GM18502 (cell line): ENCODE results near the gene RALGPS2.

ENCODE experiments used
- ATAC-seq: cut with Tn5 transposase; IDR thresholded peaks from one replicate; pipeline ENCODE4 v1.9.1; 2021; ENCODE audit warnings: mild to moderate bottlenecking; ENCODE audit not compliant: unreplicated experiment, poor library complexity

RALGPS2 gene

DNA sequence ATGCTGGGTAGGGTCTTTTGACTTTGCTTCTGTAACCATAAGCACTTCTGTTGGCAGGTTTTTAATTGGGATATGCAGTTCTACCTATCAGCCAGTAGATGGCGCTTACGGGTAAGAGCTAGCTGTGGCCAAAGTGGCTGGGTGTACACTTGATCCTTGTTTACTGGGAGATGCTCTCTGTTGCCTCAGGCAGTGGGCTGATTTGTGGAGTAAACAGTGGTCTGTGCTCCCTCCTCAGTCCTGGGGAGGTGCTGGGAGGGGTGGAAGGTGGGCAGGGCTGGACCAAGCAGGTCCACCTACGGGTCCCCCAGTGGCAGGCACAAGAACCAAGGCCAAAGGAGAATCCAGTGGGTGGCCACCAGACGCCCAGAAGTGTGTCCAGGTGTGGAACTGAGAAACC lies 43.4 kb downstream of the RALGPS2 start:
- peak; percentile 69 for ATAC-seq

DNA sequence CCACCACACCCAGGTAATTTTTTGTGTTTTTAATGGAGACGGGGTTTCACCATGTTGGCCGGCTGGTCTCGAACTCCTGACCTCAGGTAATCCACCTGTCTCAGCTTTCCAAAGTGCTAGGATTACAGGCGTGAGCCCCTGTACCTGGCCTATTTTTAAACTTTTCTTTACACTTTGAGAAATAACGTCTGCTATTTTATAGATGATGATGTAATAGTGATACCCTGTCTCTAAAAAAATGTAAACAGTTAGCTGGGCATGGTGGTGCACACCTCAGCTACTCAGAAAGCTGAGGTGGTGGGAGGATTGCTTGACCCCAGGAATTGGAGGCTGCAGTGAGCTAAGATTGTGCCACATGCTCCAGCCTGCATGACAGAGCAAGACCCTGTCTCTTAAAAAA lies 47.9 kb downstream of the RALGPS2 start:
- no peak for ATAC-seq

DNA sequence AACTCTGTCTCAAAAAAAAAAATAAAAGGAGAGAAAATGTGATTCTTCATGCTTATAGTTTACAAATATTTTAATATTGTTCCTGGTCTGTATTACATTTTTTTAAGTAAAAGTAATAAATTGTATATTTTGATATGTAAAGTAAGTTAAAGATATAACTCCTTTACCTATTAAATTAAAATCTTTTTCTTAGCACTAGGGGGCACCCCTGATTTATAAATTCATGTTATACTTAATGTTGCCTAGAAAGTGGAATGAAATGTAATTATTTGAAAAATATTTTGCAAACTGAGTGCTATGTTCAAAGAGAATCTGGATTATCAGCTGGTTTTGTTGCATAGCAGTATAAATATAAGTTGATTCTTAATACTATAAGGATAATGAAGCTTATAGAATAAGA lies 49.2 kb downstream of the RALGPS2 start:
- no peak for ATAC-seq

DNA sequence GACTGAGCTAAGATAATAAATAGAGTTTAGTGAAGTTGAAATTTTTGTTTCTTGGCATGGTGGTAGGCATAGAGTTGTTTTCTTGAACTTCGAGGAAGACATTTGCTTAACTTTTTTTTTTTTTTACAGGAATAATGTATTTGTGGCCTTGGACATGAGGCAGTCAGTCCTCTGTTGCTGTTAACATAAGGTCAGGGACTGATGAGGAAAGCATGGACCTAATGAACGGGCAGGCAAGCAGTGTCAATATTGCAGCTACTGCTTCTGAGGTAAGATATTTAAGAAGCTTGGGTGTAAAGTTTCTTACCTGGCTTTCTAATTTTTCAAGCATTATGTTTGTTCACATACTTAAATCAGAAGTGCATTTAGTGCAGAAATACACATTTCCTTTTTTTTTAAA lies 51.5 kb downstream of the RALGPS2 start:
- no peak for ATAC-seq

DNA sequence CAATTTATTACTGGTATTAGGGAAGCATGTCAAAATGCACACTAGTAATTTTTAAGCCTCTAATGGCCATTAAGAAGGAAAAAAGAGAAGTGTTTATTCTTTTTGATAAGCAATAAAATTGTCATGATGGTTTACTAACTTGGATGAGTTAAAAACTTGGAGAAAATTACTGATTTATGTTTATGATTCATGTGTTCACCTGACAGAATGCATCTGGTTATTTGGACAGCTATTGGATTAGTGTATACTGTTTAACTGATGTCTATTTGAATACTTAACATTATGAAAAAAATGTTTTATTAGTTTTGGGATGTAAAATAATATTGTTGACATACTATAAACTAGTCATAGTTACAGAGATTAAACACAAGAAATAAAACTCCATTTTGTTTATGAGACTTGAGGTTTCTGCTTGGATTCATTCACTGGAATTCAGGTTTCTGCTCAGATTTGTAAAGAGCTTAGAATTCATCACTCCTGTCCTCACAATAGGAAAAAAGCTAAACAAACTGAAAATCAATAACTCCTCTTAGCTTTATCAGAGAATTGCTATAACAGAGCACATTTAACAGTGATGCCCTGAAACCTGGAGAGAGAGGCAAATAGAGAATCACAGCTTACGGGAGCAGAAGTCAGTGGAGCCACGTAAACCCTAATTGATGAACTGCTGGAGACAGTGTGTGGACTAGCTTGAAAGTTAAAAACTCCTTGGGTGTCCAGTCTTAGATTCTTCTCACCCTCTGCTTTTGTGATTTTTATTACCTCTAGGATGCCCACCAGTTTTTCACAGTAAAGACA lies 56.7 kb downstream of the RALGPS2 start:
- no peak for ATAC-seq

DNA sequence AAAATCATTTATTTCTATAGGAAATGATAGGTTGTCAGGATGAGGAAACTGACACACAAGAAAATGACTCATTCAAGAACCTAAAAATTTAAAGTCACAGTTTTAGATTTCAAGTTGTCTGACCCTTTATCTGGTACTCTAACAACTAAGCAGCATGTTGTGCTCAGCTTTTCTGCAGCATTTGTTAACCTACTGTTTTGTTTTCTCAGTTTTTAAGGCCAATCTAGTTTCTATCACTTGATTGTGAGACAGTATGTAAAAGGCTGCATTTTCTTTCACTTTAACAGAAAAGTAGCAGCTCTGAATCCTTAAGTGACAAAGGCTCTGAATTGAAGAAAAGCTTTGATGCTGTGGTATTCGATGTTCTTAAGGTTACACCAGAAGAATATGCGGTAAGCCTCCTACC lies 59.1 kb downstream of the RALGPS2 start:
- no peak for ATAC-seq

DNA sequence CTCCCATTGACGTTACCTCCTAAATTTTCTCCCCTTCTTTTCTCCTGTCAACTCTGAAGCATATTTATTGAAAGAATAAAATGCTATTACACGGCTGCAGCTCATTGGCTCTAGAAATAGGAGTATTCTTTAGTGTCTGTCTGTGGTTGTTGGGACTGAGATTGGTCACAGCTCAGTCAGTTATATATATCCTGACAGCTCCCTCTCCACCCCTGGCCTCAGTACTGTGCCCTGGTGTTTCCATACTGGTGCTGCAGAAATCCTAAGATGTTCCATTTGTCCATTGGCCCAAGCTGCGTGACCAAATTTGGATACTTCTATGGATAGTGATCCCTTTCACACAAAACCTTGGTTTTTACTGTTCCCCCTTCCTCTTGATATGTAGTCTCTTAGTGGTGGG lies 67.3 kb downstream of the RALGPS2 start:
- ATAC-seq: no peak

DNA sequence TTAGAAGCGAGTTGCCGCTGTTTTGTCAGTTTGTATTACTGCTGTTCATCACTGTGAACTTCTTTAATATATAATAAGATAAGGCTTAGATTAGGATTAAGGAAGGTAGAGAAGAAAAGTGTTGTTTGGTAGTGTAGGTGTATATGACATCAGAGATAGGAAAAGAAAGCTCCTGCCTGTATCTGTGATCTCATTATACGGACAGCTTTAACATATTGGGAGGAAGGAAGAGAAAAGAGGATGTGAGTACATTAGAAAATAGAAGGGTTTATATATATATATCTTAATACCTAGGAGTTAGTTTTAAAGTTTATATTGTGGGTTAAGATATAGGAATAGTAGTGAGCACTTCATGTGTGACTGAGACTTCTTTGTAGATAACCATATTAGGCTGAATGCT lies 71.0 kb downstream of the RALGPS2 start:
- no peak for ATAC-seq

DNA sequence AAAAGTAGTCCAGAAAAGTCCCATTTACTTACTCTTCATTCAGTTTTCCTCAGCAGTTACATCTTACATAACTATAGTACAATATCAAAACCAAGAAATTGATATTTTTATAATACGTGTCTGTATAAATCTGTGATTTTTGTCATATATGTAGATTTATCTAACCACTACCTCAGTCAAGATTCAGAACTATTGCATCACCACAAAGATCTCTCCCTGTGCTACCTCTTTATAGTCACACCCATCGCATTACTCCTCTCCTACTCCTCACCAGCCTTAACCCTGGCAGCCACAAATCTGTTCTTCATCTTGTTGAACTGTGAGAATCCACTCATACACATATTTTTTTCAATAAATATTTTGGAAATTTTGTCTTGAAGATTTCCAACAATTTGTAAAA lies 72.5 kb downstream of the RALGPS2 start:
- no peak for ATAC-seq

DNA sequence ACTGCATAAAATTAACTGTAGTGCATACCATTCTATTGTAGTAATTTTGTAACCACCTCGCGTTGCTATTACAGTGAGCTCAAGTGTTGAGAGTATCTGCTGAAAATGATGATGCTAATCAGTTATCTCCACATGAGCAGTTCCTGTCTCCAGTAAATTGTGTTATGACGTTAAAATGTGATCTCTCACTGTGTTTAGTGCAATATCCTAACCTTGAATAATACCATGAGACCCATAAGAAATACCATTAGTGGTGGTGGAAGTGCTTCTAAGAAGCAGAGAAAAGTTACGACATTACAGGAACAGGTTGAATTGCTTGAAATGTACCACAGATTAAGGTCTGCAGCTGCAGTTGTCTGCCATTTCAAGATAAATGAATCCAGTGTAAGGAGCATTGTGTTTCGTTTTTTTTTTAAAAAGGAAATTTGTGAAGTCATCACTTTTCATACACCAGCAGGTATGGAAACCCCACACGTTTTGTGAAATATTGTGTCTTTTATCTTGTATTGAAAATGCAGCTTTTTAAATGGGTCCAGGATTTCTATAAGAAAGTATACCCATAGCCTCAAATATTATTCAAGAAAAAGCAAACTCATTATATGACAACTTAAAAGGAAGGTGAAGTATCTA lies 73.3 kb downstream of the RALGPS2 start:
- ATAC-seq: no peak

DNA sequence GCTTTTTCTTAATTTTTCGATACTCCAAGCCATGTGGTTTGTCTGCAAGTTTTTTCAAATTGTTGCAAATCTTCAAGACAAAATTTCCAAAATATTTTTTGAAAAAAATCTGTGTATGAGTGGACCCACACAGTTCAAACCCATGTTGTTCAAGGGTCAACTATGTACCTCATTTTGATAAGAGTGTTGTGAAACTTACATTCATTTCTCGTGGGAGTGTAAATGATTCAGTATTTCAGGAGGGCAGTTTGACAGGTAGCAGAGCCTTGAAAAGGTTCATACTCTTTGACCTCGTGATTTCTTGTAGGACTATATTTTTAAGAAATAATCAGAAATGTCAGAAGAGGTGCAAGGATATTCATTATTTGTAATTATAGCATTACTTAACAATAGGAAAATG lies 77.8 kb downstream of the RALGPS2 start:
- ATAC-seq: no peak

DNA sequence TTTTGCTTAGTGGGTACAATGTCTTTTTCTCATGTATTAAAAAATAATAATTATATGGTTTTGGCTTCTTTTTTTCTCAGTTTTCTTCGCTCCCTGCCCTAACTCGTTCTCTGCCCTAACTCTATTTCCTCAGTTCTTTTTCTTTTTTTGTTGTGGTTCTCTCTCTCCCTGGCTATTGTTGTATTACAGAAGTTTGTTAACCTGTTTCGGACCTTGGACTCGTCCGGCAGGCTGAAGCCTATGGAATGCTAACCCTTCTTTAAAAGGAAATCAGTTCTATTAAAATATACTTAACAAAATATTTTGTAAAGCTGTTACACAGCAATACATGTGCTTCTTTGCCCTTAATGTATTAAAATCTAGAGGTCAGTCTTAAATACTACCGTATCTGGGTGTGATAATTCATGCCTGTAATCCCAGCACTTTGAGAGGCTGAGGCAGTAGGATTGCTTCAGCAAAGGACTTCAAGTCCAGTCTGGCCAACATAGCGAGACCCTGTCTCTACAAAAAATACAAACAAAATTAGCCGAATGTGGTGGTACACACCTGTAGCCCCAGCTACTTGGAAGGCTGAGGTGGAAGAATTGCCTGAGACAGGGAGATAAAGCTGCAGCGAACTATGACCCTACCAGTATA lies 81.7 kb downstream of the RALGPS2 start:
- no peak for ATAC-seq

DNA sequence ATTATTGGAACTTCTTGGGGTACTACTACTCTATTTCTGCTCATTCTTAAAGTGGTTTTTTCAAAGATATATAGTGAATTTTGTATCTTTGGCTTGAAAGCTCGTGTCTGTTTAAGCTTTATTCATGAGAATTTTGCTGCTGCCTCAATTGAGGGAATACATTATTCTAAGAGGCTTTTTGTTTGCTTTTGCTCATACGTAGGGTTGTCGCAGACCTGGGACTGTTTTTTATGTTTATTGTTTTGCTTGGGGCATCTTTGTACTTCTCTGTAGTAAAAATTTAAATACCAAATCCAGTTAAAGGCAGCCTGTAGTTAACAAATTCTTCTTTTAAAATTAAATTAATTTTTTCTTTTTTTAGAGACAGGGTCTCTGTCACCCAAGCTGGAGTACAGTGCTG lies 83.5 kb downstream of the RALGPS2 start:
- no peak for ATAC-seq

DNA sequence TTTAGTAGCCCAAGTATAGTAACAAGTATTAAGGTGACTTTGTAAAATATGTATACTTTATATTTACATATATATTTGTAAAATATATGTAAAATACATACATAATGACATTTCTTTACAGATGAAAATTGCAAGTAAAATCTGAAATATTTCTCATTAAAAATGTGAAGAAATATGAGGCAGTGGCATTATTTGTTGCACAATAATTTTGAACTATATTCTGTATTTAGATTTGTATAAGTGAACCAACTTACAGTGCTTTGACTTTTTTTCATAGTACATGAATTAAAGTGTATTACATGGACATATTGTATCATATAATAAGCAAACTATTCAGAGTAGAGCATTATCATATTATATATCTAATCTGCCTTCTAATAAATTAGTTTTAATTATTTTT lies 85.5 kb downstream of the RALGPS2 start:
- no peak for ATAC-seq

DNA sequence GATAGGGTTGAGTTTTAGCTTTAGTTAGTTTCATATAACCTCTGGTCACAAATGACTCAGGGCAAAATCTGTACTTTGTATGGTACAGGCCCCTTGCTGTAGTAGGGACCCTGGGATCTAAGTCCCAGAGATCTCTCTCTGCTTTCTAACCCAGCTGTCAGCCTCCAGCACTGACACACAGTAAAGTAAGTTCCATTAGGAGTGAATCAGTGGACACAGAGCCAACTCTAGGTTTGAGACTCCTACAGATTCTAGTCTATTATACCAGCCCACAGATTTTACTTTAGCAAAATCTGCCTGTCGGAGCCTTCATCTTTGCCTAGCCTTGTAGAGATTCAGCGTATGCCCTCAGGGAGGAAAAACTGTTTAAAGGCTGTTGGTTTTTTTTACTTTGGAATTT lies 93.4 kb downstream of the RALGPS2 start:
- no peak for ATAC-seq

DNA sequence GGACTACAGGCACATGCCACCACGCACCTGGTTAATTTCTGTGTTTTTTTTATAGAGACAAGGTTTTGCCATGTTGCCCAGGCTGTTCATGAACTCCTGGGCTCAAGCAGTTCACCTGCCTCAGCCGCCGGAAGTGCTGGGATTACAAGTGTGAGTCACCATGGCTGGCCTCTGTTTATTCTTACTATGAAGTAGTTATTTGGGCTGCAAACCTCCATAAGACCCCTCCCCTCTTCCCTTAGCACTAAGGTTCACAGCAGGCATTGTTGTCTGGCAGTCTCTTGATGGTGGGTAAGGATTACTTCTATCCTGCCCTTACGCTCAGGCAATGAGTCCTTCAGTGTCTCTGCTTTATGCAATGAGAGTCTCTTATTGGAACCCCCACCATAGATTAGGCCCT lies 94.1 kb downstream of the RALGPS2 start:
- no peak for ATAC-seq

DNA sequence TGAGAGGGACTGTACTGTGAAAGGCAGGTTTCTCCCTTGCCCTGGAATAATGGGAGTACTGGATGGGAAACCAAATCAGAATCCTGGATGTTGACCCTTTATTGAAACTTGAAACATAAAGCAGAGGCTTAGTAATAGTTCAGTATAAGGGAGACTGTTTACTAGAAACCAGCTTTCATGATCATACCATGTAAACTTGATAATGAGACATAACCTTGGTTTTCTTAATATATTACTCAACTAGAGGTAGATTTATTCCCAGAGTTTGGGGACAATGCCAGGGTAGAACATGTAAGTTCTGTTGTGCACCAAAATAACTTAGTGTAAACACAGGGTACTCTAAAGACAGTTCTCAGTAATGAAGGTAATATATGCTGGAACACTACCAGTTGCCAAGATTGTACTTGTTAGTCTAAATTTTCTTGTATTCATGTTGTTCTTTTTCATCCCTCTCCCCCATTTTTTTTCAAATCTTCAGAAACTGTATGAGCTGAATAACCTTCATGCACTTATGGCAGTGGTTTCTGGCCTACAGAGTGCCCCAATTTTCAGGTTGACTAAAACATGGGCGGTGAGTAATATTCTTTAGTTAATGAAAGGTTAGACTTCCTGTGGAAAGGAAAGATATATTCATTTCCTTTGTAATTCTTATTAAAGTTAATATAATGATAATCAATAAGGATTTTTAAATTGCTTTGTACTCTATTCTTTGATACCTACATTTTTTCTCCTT lies 96.3 kb downstream of the RALGPS2 start:
- no peak for ATAC-seq

DNA sequence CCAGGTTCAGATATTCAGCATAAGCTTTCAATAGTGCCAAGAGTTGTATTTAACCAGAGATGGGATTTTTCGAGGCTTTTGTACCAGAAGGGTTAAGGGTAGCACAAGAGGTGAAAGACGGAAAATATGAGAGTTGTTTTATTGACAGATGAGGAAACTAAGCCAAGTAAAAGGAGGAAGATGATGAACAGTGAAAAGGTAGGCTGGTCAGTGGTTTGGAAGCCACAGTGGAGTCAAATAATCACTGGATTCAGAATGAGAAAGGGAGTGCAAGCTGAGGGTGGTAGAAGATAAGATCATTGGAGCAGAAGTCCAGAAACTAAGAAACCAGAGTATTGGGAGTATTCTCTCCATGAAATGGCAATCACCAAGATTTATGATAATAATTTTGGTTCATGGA lies 100.1 kb downstream of the RALGPS2 start:
- ATAC-seq: no peak

DNA sequence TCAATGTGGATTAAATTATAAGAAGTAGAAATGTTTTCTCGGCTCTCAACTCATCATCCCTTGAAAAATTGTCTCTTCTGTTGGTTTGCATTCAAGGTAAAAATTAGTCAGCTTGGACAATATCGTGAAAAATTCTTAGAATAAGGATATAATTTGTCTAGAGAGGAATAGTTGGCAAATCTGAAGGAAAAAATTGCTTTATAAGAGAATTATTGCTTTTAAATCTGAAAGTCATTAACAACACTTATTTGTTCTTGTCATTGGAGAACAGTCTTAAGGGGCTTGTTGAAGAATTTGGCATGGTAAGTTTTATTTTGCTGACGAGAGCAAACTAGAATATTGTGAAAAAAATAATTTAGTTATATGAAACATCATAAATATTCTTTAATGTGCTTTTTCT lies 119.4 kb downstream of the RALGPS2 start:
- no peak for ATAC-seq

DNA sequence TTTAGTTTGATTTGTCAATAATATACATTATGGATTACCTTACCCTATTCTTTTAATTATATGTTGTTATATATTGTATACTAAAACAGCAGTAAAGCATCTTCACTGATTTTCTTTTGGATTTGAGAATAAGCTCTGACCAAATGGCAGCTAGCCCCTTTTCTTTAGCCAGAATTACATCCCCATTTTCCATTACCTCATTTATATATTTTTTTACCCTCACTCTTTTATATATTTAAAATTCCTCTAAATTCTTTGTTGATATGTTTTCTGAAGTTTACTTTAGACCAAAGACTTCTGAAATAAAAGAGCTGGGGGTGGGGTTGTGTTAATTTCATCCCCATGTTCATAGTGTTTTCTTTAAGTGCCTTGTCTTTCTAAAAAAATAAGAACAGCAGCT lies 121.3 kb downstream of the RALGPS2 start:
- no peak for ATAC-seq

DNA sequence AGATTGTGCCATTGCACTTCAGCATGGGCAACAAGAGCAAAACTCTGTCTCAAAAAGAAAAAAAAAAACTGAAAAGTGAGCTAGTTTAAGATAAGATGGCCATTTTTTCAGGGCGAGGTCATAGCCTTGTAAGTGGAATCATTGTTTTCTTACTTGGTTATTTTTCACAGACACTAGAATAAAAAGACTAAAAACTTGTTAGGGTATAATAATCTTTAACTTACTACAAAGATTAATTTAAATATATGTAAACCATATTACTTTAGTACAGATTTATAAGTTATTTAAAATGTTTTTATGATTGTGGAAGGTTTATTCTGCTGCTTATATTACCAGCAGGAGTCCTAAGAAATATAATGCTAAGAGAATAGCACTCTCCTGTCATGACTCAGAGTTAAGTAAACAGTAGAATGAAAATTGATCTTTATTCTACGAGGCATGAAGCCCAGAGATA lies 122.4 kb downstream of the RALGPS2 start:
- ATAC-seq: no peak
